Measurements from ENCODE around the gene DNHD1.

DNHD1 gene

DNA sequence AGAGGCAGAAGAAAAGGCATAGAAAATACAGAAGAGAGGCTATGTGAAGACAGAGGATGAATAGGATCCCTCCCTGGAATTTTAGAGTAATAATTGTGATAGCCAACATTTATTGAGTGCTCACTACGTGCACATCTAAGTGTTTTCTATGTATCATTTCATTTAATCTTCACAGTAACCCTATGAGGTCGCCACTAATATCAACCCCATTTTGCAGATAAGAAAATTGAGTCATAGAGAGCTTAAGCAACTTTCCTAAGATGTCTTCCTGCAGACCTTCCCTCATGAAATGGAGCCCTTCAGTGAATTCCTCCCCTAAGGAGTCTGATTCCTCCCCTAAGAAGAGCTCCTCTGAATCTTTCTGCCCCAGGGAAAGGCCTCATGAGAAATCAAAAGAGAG, 68.2 kb downstream of the DNHD1 start:
- DNase-seq: no peak

- DNase-seq: no peak
Measured at GRCh38 chr11:6565988-6566703, 69.1 kb downstream of the DNHD1 start.

DNA sequence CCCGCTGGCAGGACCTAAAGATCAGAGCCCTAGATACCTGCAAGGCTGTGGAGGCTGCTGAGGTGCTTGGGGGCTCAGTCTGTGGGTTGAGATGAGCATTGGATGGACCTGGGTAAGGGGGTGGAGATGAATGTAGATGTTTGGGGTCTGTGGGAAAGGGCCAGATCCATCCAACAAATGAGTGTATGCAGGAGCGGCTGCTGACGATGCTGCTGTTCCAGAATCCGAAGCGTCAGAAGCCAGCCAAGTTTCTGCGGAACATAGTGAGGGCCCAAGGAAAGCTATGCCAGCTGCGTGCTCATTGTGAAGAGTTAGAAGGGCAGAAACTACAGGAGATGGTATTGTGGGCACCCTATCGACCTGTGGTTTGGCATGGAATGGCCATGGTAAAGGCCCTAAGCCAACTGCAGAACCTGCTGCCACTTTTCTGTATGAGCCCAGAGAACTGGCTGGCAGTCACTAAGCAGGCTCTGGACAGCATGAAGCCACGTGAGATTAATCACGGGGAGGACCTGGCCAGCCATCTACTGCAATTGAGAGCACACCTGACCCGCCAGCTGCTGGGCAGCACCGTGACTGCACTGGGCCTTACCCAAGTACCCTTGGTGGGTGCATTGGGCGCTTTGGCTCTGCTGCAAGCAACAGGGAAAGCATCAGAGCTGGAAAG, 69.8 kb downstream of the DNHD1 start:
- no peak for DNase-seq

DNA sequence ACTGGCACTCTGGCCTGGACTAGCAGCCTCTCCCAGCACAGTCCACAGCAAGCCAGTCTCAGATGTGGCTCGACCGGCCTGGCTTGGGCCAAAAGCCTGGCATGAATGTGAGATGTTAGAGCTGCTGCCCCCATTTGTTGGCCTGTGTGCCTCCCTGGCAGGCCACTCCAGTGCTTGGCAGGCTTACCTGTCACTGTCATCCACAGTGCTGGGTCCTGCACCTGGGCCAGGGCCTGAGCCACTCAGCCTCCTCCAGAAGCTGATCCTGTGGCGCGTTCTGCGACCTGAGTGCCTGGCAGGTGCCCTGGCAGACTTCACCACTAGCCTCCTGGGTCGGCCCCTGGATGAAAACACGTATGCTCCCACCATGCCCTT, 70.3 kb downstream of the DNHD1 start:
- no peak for DNase-seq

DNA sequence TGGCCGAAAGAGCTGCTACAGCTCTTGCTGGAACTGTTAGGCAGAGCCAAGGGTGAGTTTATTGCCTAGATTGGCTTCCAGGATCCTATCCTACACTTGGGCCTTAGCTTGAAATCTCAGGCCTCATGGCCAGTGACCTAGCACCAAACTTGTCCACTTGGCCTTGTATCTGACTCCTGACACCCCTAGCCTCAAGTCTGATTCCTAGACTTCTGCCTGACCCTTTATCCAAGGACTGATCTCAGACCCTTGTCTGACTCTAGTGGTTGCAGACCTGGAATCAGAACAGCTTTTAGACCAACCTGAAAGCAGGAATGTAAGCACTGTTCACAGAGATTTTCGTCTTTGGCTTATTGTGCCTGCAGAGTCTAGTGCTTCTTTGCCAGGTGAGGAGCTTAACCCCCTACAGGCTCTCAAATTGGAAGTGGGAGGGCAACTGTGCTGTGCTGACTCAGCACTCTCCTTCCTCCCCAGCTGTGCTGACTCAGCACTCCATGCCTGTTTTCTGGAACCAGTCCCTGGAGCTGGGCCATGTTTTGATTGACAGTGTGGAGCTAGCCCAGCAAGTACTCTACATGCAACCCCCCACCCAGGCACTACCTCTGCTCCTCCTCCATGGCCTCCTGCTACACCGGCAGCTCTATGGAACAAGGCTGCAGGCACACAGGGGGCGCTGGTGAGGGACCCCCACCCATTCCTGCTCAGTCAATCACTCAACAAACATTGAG, 71.3 kb downstream of the DNHD1 start:
- DNase-seq: no peak

DNA sequence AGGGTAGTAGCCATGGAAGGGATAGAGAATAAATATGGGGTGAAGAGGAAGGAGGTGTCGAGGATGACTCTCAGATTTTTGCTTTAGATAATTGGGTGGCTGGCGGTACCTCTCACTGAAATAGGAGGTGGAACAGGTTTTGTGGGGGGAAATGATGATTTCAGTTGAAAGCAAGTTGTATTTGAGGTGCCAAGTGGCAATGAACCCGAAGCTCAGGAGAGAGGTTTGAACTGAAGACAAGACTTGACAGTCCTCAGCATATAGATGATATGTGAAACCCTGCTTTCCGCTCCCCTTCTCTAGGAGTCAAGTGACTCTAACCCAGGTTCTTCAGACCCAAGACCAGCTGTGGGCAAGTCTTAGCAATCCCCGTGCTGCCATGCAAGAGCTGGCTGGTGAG, 72.6 kb downstream of the DNHD1 start:
- DNase-seq: no peak

GRCh38 chr11:6570691-6571427, 73.8 kb downstream of the DNHD1 start:
- DNase-seq: no peak

DNA sequence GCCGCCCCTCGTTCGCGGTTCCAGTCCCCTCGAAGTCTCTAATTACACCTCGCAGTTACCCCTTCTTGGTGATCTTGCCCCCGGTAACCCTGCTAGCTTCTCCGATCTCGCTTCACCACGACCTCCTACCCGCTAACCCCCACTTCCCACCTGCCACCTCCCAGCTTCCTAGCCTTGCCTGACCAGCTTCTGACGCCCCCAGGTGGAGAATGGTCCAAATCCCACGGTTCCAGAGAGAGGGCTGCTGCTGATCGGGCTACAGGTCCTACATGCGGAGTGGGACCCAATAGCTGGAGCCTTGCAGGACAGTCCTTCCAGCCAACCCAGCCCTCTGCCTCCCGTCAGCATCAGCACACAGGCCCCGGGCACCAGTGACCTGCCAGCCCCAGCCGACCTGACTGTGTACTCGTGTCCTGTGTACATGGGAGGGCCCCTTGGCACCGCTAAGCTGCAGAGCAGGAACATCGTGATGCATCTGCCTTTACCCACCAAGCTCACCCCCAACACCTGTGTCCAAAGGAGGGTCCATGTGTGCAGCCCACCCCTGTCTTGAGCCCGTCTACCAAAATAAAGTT, 74.4 kb downstream of the DNHD1 start:
- no peak for DNase-seq

DNA sequence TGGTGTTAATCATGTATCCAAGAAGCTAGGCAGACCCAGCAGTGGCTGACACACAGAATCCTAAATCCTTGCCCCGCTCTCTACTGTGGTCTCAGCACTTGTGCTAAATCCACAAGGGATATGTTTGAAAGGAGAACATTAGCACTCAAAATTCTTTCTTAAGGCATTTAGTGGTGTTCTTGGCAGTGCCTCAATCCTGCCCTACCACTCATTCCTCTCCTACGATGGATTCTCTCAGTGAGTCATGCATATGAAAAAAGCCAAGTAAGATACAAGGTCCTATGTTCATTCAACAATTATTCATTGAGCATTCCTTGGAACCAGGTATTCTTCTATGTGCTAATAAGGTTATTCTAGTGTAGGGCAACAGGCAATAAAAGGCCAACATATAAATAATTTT, 75.1 kb downstream of the DNHD1 start:
- DNase-seq: no peak

DNA sequence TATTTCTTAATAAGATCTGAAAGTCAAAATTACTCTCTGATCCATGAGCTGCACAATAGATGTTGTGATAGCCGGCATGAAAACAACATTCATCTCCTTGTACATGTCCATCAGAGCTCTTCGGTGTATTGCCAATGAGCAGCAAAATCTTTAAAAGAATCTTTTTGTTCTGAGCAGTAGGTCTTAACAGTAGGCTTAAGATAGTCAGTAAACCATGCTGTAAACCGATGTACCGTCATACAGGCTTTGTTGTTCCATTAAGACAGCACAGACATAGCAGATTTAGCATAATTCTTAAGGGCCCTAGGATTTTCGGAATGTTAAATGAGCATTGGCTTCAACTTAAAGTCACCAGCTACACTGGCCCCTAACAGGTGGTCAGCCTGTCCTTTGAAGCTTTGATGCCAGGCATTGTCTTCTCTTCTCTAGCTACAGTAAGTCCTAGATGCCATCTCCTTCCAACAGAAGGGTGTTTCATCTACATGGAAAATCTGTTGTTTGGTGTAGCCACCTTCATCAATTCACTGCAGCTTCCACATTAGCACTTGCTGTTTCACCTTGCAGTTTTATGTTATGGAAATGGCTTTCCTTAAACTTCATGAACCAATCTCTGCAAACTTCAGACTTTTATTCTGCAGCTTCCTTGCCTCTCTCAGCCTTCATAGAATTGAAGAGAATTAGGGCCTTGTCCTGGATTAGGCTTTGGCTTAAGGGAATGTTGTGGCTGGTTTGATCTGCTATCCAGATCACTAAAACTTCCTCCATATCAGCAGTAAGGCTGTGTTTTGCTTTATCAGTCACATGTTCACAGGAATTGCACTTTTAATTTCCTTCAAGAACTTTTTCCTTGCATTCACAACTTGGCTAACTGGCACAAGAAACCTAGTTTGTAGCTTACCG, 78.0 kb downstream of the DNHD1 start:
- DNase-seq: no peak

GRCh38 chr11:6576471-6577373, 79.6 kb downstream of the DNHD1 start:
- no peak for DNase-seq

- DNase-seq: no peak
Measured at GRCh38 chr11:6578134-6578533, 81.1 kb downstream of the DNHD1 start.

DNA sequence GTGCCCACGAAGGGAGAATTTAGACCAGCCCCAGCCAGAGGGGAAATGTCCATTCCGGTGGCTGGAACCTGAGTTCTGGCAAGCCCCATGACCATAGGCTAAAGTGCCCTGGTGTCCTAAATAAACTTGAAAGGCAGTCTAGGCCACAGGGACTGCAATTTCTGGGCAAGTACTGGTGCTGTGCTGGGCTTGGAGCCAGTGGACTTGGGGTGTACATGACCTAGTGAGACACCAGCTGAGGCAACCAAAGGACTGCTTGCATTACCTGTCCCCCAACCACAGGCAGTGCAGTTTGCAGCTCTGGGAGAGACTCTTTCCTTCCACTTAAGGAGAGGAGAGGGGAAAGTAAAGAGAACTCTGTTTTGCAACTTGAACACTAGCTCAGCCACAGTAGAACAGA, 82.6 kb downstream of the DNHD1 start:
- DNase-seq: no peak

DNA sequence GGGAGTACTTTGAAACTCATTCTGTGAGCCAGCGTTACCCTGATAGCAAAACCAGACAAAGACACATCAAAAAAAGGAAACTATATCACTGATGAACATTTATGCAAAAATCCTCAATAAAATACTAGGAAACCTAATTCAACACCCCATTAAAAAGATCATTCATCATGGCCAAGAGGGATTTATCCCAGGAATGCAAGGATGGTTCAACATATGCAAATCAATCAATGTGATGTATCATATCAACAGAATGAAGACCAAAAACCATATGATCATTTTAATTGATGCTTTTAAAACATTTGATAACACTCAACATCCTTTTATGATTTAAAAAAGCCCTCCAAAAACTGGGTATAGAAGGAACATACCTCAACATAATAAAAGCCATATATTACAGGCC, 86.5 kb downstream of the DNHD1 start:
- no peak for DNase-seq

DNA sequence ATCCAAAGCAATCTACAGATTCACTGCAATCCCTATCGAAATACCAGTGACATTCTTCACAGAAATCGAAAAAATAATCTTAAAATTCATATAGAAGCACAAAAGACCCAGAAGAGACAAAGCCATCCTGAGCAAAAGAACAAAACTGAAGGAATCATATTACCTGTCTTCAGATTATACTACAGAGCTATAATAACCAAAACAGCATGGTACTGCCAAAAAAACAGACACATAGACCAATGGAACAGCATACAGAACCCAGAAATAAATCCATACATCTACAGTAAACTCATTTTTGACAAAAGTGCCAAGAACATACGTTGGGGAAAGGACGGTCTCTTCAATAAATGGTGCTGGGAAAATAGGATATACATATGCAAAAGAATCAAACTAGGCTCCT, 87.4 kb downstream of the DNHD1 start:
- no peak for DNase-seq

- no peak for DNase-seq
Measured at GRCh38 chr11:6586434-6587359, 89.6 kb downstream of the DNHD1 start.

GRCh38 chr11:6587360-6587953, 90.4 kb downstream of the DNHD1 start:
- no peak for DNase-seq

GRCh38 chr11:6588018-6588417, 90.9 kb downstream of the DNHD1 start:
- no peak for DNase-seq

GRCh38 chr11:6594142-6594768, 97.2 kb downstream of the DNHD1 start:
- DNase-seq: no peak
